GM08714 (cell line): ENCODE results near the gene POLK.
"Not testable (repeated sequence)": the region's sequence is repeated elsewhere in the genome, so short reads cannot be mapped to it uniquely, and the experiment has no call there.

Source experiments
- H3K4me3 ChIP-seq: fragments of 200-500 bp; sonication (Bioruptor generic); 2 replicates; pipeline ENCODE4 v1.5.1; 2014; ENCODE audit warnings: mild to moderate bottlenecking, low read length, inconsistent platforms
- ZNF274 ChIP-seq: IDR thresholded peaks from 2 replicates; pipeline ENCODE4 v1.6.1; 2012; ENCODE audit warnings: mild to moderate bottlenecking, low read depth, low read length

Gene POLK

DNA sequence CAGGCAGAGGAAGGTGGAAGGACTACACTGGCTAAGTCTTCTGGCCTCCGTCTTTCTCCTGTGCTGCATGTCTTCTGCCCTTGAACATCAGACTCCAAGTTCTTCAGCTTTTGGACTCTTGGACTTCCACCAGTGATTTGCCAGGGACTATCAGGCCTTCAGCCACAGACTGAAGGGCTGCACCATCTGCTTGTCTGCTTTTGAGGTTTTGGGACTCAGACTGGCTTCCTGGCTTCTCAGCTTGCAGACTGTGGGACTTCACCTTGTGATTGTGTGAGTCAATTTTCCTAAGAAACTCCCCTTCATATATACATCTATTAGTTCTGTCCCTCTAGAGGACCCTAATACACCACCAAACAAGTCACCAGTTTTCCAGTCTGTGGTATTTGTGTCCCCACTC lies 89.9 kb downstream of the POLK start:
- no peak for TF ChIP-seq ZNF274
- H3K4me3 ChIP-seq: no peak overlapping the region

GRCh38 chr5:75601996-75602395 lies 90.3 kb downstream of the POLK start:
- no peak overlapping the region for H3K4me3 ChIP-seq
- no peak for TF ChIP-seq ZNF274

GRCh38 chr5:75603371-75603770 lies 91.7 kb downstream of the POLK start:
- no peak for TF ChIP-seq ZNF274
- no peak overlapping the region for H3K4me3 ChIP-seq

DNA sequence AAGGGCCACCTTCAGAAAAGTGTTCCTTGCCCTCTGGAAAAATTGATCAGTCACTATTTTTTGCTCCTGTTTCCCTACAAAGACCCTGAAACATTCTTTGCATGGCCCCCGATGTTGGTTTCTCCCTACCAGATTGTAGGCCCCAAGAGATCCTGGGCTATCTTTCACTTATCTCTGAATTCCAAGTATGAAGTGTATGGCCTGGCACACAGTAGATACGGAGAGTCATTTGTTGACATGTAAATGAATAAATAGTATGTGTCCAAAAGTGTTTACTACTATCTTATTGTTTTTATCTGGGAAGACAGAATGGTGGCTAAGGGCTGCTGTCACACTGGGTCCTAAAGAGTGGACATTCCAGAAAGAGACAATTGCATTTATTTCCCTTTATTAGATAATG lies 92.1 kb downstream of the POLK start:
- H3K4me3 ChIP-seq: no peak overlapping the region
- TF ChIP-seq ZNF274: no peak

DNA sequence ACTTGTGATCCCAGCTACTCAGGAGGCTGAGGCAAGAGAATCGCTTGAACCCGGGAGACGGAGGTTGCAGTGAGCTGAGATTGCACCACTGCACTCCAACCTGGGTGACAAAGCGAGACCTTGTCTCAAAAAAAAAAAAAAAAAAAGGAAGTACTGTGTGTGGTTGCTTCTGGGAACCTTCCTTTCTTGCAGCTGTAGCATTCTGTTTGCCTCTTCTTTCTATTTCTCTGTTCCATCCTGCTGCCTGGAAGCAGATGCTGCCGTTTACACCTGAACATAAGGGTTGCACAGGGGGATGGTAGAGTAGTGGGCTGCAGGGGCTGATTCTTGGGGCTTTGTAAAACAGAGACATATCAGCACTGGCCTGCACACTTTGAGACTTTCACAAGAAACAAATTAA lies 95.7 kb downstream of the POLK start:
- not testable (repeated sequence) for H3K4me3 ChIP-seq

DNA sequence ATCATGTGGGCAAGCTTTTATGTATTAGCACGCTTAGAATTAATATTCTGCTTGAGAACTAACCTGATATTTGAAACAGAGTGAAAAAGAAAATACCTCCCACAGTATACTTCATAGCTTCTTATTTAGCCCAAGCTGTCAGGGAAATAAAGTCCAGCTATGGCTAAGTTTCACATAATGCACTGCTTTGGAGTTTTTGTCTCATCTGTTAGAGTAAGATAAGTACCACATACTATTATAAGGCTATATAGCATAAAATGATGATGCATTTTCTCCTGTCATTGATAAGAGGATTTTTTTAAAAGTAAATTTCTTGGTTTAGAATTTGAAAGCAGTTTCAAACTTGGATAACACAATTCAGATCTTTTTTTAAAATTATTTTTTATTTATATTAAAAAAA lies 97.2 kb downstream of the POLK start:
- TF ChIP-seq ZNF274: no peak
- no peak overlapping the region for H3K4me3 ChIP-seq

GRCh38 chr5:75610201-75610600 lies 98.5 kb downstream of the POLK start:
- H3K4me3 ChIP-seq: no peak overlapping the region
- no peak for TF ChIP-seq ZNF274

GRCh38 chr5:75610859-75611310 lies 99.2 kb downstream of the POLK start:
- not testable (repeated sequence) for H3K4me3 ChIP-seq

DNA sequence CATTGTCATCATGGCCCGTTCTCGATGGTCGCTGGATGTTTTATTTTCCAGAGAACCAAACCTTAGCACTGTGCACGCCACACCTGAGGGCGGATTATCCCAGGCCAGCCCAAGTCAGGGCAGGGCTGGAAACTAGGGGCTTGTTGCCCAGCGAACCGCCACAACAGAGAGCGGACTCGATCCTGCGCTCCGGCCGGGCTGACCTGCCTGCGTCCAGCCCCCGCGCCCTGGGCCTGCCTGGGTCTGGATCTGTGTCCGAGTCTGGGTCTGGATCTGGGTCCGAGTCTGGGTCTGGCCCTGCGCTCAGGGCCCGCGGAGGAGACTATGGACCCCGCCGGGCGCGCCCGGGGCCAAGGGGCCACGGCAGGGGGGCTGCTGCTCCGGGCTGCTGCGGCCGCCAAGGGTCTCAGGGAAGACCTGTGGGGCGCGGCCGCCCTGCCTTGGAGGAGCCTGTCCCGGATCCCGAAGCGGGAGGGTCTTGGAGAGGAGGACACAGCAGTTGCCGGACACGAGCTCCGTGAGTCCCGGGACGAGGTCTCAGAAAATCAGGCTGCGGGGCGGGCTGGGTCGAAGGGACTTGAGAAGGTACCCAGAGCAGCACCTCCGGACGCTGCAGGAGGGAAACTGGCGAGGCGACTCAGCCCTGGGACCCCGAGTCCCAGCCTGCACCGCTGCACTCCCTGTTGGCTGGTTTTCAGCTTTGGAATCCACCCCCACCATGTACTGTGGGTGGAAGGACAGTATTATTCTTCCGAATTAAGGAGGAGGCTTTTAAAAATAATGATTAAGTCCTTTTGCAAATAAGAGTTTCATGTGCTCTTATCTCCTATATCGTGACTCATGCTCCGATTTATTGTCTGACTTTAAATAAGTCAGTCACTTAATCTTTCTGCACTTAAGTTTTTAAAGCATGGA lies 99.9 kb downstream of the POLK start, which contains the start of gene ANKDD1B:
Gene ANKDD1B, plus strand, starts transcription at position 143 of the 915 bp plus-strand sequence. Its CDS starts 182 bp downstream, at position 325.
- TF ChIP-seq ZNF274: no peak
- no peak within 1 kb of the TSS; the same call in 1 of the 2 replicates for H3K4me3 ChIP-seq

DNA sequence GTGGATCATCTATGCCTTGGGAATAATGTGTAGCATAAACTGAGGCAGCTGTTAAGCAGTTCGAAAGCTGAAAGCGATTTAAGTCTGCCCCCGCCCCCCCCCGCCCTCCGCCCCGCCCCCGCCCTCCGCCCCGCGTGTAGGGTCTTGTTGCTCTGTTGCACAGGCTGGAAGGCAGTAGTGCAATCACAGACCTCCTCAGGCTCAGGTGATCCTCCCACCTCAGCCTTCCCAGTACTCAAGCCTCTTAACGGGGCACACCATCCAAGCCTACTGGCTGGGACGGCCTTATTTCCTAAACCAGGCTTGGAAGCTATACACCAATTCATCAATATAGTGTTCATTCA lies 100.5 kb downstream of the POLK start:
- no peak overlapping the region for H3K4me3 ChIP-seq
- no peak for TF ChIP-seq ZNF274

GRCh38 chr5:75612901-75613300 lies 101.2 kb downstream of the POLK start:
- H3K4me3 ChIP-seq: no peak overlapping the region
- TF ChIP-seq ZNF274: no peak

DNA sequence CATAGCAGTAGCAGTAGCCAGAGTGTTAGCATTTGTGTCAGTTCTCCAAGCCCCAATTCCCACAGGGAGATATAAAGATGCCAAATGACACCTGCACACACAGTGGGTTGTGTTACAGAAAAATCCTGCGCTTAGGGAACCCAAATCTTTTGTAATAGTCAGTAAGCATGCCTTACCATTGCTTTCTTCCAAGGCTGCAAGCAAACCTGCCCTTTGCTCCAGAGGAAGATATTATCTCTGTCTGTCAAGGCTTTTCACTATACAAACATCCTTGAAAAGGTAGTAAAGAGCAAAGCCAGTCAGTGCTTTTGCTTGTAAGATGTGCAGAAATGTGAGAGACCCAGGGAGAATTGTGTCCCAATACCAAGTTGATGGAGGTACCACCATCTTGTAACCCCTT lies 102.5 kb downstream of the POLK start:
- no peak for TF ChIP-seq ZNF274
- H3K4me3 ChIP-seq: no peak overlapping the region

DNA sequence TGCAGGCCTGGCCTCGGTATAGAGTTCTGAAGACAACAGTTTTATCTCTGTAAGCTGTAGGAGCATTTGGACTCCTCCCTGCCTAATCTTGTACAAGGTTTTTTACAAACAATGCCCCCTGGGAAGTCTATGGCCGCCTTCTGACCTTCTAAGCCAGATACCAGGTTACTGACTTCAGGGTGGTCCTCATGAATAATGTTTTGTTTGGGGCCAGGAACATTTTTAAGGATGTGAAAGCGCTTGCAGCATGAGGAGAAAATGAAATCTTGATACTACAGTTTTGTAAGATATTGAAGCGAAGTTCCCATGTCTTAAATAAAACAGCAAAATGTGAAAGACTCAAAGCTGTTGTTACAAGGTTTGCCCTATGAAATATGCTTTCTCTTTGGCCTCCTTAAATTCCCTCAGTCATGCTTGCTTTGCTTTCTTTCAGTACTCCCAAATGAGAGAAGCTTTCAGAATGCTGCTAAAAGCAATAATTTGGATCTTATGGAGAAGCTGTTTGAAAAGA lies 104.7 kb downstream of the POLK start:
- no peak for TF ChIP-seq ZNF274
- no peak overlapping the region for H3K4me3 ChIP-seq

GRCh38 chr5:75616971-75617621 lies 105.4 kb downstream of the POLK start:
- no peak for TF ChIP-seq ZNF274
- H3K4me3 ChIP-seq: no peak overlapping the region

GRCh38 chr5:75617736-75618352 lies 106.2 kb downstream of the POLK start:
- H3K4me3 ChIP-seq: no peak overlapping the region
- TF ChIP-seq ZNF274: no peak
